BJ (cell line): Measurements from ENCODE around the gene FOXP1. TPM values are rescaled to one million over a fixed set of nuclear protein-coding genes. Genes with fewer than 3 reads are reported as not detected.

Experiments
- CTCF ChIA-PET: fragments of 350-600 bp; formaldehyde crosslinking; extraction: SDS; loops from one replicate; lab custom pipeline; 2021; ENCODE audit warnings: antibody characterized with exemption, inconsistent platforms; lab: Yijun Ruan, JAX
- POLR2A ChIA-PET: fragments of 300-600 bp; sonication (Branson Sonifier 250); formaldehyde crosslinking; extraction: SDS; loops from one replicate; lab custom pipeline; 2021; ENCODE audit warnings: antibody characterized with exemption; lab: Charles Lee
- DNase-seq: peaks from one replicate; pipeline ENCODE4 v3.0.0-alpha.2; 2011; ENCODE audit warnings: low read depth
- H3K27me3 ChIP-seq: 2 replicates; pipeline ENCODE4 v1.6.0; 2011; ENCODE audit warnings: low read length; ENCODE audit not compliant: control insufficient read depth, insufficient read depth
- H3K36me3 ChIP-seq: 2 replicates; pipeline ENCODE4 v1.5.1; 2011; ENCODE audit warnings: low read length; ENCODE audit not compliant: control insufficient read depth, insufficient read depth
- H3K4me3 ChIP-seq: 2 replicates; pipeline ENCODE4 v1.5.1; 2011; ENCODE audit warnings: low read depth, mild to moderate bottlenecking, control low read depth, low read length
- CTCF ChIP-seq: IDR thresholded peaks from 2 replicates; pipeline ENCODE4 v1.5.1; 2011; ENCODE audit warnings: low read depth, mild to moderate bottlenecking, control low read depth, inconsistent platforms, low read length, moderate library complexity; ENCODE audit not compliant: insufficient read depth
- polyA plus RNA-seq: library from polyadenylated mRNA; depleted of rRNA; stranded (reverse); fragments of >200 nt; gene quantifications from 2 replicates; pipeline ENCODE4 v1.2.3, GENCODE V29; 2011

The FOXP1 gene
- polyA plus RNA-seq, 1 experiment = 37.0 TPM

GRCh38 chr3:71056327-71056726, 527.2 kb downstream of the FOXP1 start:
- H3K36me3 ChIP-seq = no peaks in the 10 kb centered on the region; the same call in 1 of the 2 replicates
- no peak for TF ChIP-seq CTCF
- no peak overlapping the region for H3K4me3 ChIP-seq
- DNase-seq = no peak
- ChIA-PET CTCF (no interaction called here), POLR2A (no interaction called here)
- no peaks in the 10 kb centered on the region for H3K27me3 ChIP-seq

DNA sequence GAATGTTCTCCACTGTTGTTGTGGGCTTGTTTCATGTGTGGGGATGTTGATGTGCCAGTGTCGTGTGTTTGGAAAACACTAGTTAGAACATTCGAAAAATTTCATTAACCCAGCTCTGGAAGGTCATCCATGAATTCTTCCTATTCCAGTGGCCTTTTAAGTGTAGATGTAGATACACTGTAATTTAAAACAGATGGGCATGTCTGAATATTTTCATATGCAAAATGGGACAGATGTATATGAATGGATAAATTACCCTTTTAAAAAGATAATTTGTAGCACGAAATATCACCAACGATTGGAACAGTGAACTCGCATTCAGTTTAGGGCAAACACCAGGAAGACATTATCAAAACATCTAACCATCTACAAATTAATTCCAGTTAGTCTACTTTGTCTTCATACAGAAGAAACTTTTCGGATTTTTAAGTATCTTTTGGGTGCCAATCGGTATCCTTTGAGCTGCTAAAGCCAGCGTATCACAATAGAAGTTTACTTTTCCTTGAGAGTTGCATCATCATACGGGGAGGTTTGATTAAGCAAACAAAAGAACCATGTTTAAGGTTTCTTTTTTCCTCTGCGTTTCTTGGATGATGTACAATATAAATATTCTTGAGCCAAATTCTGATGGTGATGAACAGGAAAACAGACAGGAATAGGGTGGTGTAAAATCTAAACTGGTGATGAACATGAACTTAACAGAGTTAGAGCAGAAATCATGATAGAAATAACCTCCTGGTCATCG, 528.1 kb downstream of the FOXP1 start:
- CTCF ChIA-PET = interaction anchor here (0.7 to 1.1 kb wide), 2 partner anchors 106 to 530 kb away, joined by 3 read pairs; no protein-coding TSS in a partner anchor
- H3K4me3 ChIP-seq = no peak overlapping the region
- no peak for DNase-seq
- H3K27me3 ChIP-seq = no peaks in the 10 kb centered on the region
- no peak for TF ChIP-seq CTCF
- H3K36me3 ChIP-seq = no peaks in the 10 kb centered on the region; the same call in 1 of the 2 replicates
- POLR2A ChIA-PET = interaction anchor here (0.5 kb wide), 1 partner anchor 328 kb away, joined by 3 read pairs; no protein-coding TSS in a partner anchor

DNA sequence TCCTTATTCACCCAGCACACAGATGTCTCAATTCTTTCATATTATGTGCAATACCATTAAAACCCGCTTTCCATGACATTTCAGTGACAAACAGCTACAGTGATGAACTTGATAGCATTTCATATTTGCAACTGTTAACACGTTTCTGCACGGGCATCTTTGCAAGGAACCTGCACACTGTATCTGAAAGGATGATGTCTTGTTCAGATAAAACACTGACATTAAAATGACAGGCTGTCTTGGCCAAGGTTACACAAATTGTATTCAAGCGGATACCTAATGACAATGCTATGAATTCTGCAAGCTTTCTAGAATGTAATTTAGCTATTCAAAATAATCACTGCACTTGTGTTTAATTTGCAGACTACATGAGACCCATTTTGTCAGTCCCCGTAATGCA, 529.2 kb downstream of the FOXP1 start:
- ChIA-PET CTCF (no interaction called here), POLR2A (no interaction called here)
- Histone ChIP-seq H3K36me3 (peaks cover 3% of the 10 kb centered on the region; the same call in 1 of the 2 replicates), H3K4me3 (no peak overlapping the region), H3K27me3 (no peaks in the 10 kb centered on the region)
- no peak for TF ChIP-seq CTCF
- no peak for DNase-seq

- H3K36me3 ChIP-seq = peaks cover 3% of the 10 kb centered on the region; the same call in 1 of the 2 replicates
- no peaks in the 10 kb centered on the region for H3K27me3 ChIP-seq
- CTCF ChIA-PET = interaction anchor here (2.2 kb wide), 1 partner anchor 8 kb away, joined by 8 read pairs; no protein-coding TSS in a partner anchor
- no peak for TF ChIP-seq CTCF
- no peak overlapping the region for H3K4me3 ChIP-seq
- no peak for DNase-seq
- POLR2A ChIA-PET = no interaction called here
Observed at GRCh38 chr3:71053495-71053894, 530.0 kb downstream of the FOXP1 start.

DNA sequence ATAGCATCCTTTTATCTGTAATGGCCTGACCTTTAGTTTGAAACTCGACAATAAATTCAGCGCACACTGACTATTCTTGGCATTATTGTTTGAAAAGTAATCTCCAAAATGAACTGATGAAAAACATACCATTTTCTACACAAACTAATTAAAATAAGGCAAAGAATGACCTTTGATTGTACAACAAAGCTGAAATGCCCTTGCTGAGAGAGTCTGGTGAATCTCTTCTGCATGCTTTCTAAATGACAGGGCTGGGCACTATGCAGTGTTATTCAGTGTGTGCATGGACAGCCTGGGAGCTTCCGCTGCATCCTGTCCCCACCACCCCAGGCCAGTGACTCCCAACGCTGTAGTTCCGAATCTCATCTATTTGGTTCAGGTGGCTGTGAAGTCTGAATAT, 530.8 kb downstream of the FOXP1 start:
- H3K4me3 ChIP-seq = no peak overlapping the region
- peaks cover 3% of the 10 kb centered on the region; the same call in 1 of the 2 replicates for H3K36me3 ChIP-seq
- no peaks in the 10 kb centered on the region for H3K27me3 ChIP-seq
- no peak for DNase-seq
- TF ChIP-seq CTCF = no peak
- ChIA-PET POLR2A (interaction anchor here (0.5 to 0.6 kb wide), 2 partner anchors 49 to 326 kb away, joined by 3 to 14 read pairs; no protein-coding TSS in a partner anchor), CTCF (interaction anchor here (2.2 kb wide), 1 partner anchor 9 kb away, joined by 8 read pairs; no protein-coding TSS in a partner anchor)
